HG03039 (cell line): Measurements from ENCODE around the gene MTHFSD.
"Not testable (repeated sequence)": the region's sequence is repeated elsewhere in the genome, so short reads cannot be mapped to it uniquely, and the experiment has no call there.

Source experiments
- ATAC-seq: cut with Tn5 transposase; IDR thresholded peaks from one replicate; pipeline ENCODE4 v1.9.1; 2021; ENCODE audit warnings: mild to moderate bottlenecking, moderate library complexity; ENCODE audit not compliant: unreplicated experiment

MTHFSD gene

GRCh38 chr16:86554917-86555703 is at the start of gene MTHFSD:
Gene MTHFSD, minus strand, starts transcription at chr16:86555235. Its CDS starts 51 bp downstream, at chr16:86555184.
- ATAC-seq, result peak; percentile 81

- no peak for ATAC-seq
Measured at GRCh38 chr16:86604436-86605193, 49.6 kb upstream of the MTHFSD start.

- ATAC-seq, result no peak
Measured at GRCh38 chr16:86602521-86602920, 47.5 kb upstream of the MTHFSD start.

GRCh38 chr16:86601356-86601755 is 46.3 kb upstream of the MTHFSD start:
- no peak for ATAC-seq

DNA sequence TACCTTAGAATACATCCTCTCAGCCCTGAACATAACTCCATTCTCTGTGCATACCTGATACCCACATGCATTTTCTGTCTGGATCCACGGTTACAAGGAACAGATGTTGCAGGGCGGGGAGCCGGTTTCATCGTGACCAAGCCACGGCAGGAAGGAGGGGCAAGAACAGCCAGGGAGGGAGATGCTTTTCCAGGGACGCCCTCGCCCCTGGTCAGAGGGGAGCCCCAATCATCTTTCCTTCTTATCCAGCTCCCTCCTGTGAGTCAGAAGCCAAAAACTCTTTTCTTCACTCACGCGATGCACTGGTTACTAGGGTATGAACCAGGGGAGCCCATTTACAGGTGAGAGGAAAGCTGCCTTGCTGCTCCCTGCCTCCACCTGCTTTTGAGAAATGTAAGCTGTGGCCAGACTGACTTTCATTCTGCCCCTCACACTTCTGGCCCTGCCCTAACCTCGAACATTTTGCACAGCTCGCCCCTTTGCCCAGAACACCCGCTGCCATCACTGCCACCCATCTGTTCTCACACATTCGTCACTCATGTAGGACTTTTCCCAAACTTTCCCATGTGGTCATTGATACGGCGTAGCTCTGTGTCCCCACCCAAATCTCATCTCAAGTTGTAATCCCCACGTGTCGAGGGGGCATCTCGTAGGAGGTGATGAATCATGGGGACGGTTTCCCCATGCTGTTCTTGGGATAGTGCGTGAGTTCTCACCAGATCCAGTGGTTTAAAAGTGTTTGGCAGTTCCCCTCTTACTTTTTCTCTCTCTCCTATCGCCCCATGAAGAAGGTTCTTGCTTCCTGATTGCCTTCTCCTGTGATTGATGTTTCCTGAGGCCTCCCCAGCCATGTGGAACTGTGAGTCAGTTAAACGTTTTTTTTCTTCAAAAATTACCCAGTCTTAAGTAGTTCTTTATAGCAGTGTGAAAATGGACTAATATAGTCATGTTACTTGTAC is 43.9 kb upstream of the MTHFSD start:
- no peak for ATAC-seq

DNA sequence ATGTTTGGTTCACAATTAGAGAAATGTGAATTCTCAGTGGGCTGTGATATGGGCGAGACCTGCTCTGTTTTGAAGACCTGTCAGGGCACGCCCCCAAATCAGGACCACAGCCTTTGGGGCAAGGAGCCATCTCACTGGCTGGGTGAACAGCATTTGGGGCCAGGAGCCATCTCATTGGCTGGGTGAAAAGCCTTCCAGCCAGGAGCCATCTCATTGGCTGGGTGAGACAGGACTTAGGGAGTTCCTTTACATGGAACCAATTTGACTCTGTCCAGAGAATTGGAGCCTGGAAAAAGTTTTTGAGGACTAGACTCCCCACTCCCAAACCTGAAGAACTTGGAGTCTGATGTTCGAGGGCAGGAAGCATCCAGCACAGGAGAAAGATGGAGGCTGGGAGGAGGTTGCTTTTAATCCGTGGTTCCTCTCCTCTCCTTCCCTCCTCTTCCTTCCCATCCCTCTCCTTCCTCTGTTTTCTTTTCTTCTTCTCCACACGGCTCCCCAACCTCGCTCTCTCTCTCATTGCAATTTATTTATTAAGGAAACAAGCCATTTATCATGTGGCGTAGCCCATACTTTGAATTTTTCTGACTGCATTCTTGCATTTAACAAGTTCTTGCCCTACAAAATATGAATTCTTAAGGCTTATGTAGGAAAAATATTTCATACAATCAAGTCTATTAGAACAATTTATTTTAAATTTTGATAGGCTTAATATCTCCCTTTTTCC is 43.0 kb upstream of the MTHFSD start:
- no peak for ATAC-seq

DNA sequence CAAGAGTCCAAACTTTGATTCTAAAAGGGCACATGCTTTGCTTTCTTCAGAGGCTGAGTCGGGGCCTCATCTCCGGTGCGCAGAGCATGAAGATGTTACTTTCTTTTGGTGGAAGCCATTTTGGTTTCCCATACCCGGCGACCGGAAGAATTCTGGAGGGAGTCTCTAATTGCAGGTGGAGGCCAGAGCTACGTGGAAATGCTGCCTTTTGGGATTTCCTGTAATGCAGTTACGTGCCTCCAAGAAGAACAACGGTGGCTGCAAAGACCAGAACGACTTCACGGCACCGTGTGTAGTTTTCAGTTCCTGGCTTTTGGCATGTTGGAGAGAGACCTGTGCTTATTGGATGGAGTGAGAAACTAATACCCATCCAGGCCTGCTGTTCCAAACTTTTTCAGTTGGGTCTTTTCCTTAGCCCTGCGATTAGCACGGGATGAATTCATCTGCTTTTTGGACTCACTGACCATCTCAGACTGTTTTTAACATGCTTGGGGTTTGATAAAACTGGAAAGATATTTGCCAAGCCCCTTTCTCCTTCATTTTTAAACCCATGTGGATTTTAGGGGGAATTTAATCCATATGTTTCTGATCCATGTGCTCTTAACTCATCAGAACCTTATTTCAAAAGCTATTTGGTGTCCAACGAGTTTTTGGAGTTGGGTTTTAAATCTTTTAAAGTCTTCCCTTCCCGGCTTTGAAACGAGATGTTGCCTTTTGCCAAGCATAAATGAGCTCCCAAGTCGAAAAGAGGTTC is 42.3 kb upstream of the MTHFSD start:
- ATAC-seq, result no peak

DNA sequence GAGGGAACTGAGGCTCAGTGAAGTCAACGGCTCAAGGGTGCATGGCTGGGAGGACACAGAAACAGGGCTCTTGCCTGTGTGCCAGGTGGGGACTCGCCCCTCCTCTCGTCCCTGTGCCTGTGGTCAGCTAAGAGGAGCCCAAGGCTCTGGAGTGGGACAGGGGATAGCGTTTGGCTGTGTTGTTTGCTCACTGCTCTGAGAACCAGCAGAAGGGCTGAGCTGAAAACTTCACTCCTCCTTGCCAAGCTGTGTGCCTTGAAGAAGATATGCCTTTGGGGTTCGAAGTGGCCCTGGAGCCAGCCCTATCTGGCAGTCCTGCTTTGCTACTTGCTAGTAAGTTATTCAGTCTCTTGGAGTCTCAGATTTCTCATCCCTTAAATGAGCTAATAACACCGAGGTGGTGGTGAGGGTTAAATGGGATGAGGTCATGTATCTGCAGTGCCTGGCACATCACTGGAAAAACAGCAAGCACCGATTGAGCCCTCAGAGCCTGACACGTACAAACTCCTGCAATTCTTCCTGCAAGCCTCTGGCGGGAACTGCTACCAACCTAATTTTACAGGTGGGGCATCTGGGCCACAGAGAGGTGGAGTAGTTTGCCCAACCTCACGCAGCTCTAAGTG is 41.1 kb upstream of the MTHFSD start:
- no peak for ATAC-seq

- no peak for ATAC-seq
Measured at GRCh38 chr16:86594721-86595120, 39.7 kb upstream of the MTHFSD start.

DNA sequence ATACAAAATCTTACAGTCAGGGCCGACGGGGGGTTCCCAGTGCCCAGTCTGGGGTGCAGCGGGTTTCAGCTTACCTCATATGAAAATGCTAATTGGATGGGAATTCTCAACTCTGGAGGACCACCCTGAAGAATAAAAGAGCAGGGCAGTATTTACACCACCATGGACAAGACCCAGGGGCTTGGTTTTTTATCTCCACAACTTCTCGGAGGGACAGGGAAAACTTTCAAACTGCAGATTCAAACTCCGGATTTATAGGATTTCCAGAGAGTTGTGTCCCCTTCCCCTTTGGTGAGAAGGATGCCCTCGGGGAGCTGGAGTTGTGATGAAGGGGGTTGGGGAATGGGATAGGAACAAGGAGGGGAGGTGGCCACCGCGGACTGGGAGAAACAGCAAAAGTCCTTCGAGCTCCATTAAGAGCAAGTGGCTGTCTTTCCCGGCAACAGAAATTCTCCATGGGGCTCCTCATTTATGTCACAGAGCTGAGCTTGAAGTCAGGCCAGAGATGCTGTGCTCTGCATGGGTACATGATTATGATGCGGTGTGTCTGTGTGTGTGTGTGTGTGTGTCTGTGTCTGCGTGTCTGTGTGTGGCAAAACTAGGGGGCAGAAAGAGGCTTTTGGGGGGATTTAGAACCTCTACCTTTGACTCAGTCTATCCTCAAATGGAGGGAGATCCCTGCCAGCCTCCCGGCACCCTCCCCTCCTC is 39.0 kb upstream of the MTHFSD start:
- no peak for ATAC-seq

DNA sequence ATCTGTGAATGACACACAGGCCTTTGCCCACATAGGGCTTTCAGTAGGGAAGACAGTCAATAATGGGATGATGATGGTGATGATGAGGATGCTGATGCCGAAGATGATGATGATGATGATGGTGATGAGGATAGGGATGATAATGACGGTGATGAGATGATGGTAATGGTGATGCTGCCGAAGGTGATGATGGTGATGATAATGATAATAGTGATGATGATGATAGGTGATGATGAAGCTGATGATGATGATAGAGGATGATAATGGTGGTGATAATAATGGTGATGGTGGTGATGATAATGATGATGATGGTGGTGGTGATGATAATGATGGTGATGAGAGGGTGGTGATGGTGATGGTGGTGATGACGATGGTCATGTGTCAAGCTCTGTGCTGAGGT is 36.2 kb upstream of the MTHFSD start:
- no peak for ATAC-seq

DNA sequence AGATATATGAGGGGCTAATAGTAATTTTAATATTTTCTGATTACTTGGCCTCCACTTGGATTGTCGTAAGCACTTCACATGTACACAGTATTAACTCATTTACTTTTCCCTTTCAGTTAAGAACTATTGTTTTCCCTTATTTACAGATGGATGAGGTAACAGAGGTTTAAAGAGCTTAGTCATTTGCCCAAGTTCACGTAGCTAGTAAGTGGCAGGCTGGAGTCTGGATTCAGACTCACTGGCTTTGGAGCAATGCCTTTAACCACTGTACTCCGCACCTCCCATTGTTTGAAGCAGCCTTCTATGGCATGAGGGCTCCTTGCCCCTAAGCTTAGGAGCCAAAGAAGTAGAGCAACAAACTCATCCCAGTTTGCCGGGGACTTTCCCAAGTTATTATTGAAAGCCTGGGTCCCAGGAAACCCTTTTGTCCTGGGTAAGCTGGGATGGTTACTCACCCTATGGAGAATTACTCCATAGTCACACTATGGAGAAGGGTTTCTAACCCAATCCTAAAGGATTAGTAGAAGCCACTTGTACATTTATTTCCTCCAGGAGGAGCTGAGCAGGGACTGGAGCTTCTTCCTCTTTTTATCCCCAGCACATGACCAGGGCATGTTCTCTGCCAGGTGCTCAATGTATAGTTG is 35.6 kb upstream of the MTHFSD start:
- no peak for ATAC-seq

DNA sequence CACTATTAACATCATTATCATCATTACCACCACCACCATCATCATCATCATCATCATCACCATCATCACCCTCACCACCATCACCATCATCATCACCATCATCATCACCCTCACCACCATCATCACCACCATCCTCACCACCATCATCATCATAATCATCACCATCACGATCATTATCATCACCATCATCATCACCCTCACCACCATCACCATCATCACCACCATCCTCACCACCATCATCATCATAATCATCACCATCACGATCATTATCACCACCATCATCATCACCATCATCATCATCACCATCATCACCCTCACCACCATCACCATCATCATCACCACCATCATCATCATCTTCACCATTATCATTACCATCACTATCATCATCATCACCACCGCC is 32.9 kb upstream of the MTHFSD start:
- not testable (repeated sequence) for ATAC-seq

GRCh38 chr16:86587487-86587886 is 32.5 kb upstream of the MTHFSD start:
- ATAC-seq, result no peak

DNA sequence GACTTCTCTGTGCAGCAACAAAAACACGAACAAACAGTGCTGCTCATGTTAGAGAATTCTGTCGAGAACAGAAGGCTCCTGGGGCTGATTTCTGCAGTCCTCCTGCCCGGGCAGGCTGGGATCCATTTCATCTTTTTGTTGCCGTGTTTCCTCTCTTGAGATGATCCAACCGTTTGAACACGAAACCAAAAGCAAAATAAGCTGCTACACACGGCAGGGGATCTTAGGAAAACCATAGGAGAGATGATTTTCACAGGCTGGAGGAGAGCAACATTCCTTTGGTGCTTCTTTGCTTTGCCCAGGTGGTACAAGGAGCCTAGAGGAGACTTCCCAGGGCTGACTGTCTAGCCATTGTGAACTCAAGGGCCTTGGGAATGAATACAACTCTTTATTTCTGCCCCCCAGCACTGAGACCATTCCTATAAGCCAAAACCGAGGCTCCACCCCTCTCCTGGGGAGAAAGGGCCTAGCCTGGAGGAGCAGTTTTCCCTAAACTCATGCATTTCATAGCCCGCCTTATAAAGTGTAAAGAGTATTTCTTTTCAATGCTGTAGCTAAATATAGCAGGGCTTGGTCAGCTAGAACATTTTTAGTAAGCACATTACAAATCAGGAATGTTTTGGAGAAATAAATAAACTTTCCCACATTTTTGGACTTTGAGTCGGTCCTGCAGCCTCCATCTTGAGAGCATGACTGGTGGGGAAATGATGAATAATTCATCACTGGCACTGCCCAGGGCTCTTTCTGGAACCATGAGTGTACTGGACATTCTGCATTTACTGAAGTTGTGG is 31.0 kb upstream of the MTHFSD start:
- ATAC-seq, result no peak

GRCh38 chr16:86584726-86585721 is 30.0 kb upstream of the MTHFSD start:
- no peak for ATAC-seq
